GM12864 (cell line): ENCODE results near the gene ADAMTS18.

Experiments
- DNase-seq: peaks from one replicate; pipeline ENCODE4 v3.0.0-alpha.2; 2011; ENCODE audit warnings: low read depth
- H3K4me3 ChIP-seq: 2 replicates; pipeline ENCODE4 v1.5.1; 2011; ENCODE audit warnings: mild to moderate bottlenecking, low read depth, low read length, control low read depth
- CTCF ChIP-seq: IDR thresholded peaks from 2 replicates; pipeline ENCODE4 v1.5.1; 2011; ENCODE audit warnings: low read depth, mild to moderate bottlenecking, moderate library complexity, low read length, control low read depth, inconsistent platforms; ENCODE audit errors: missing control alignments

Gene ADAMTS18

GRCh38 chr16:77323695-77324094 lies 111.1 kb downstream of the ADAMTS18 start:
- no peak for DNase-seq

GRCh38 chr16:77322757-77323156 lies 112.1 kb downstream of the ADAMTS18 start:
- TF ChIP-seq CTCF, result no peak
- DNase-seq, result no peak
- H3K4me3 ChIP-seq, result no peak overlapping the region

More at GRCh38 chr16:77323695-77324094, 111.1 kb downstream of the ADAMTS18 start:
- TF ChIP-seq CTCF, result no peak
- no peak overlapping the region for H3K4me3 ChIP-seq

GRCh38 chr16:77317059-77317458 lies 117.8 kb downstream of the ADAMTS18 start:
- DNase-seq, result no peak
- H3K4me3 ChIP-seq, result no peak overlapping the region

GRCh38 chr16:77310877-77311276 lies 124.0 kb downstream of the ADAMTS18 start:
- no peak overlapping the region for H3K4me3 ChIP-seq
- no peak for TF ChIP-seq CTCF
- no peak for DNase-seq

More at GRCh38 chr16:77317059-77317458, 117.8 kb downstream of the ADAMTS18 start:
- no peak for TF ChIP-seq CTCF

GRCh38 chr16:77308163-77308561 lies 126.7 kb downstream of the ADAMTS18 start:
- no peak for DNase-seq
- TF ChIP-seq CTCF, result no peak

GRCh38 chr16:77307426-77308162 lies 127.2 kb downstream of the ADAMTS18 start:
- DNase-seq, result no peak
- no peak overlapping the region for H3K4me3 ChIP-seq
- TF ChIP-seq CTCF, result no peak

More at GRCh38 chr16:77308163-77308561, 126.7 kb downstream of the ADAMTS18 start:
- no peak overlapping the region for H3K4me3 ChIP-seq

GRCh38 chr16:77306075-77306474 lies 128.8 kb downstream of the ADAMTS18 start:
- DNase-seq, result no peak
- no peak overlapping the region for H3K4me3 ChIP-seq
- no peak for TF ChIP-seq CTCF
